PC-9 (cell line): ENCODE results near the gene BEX2. TPM values are rescaled to one million over a fixed set of nuclear protein-coding genes. Genes with fewer than 3 reads are reported as not detected.

ENCODE experiments used
- BruUV-seq: library from RNA; stranded (reverse); fragments of 400-500 nt; replicated peaks from 2 replicates; lab custom pipeline; 2021; lab: Mats Ljungman, UMichigan
- CTCF ChIA-PET: fragments of 300-600 bp; sonication (Branson Sonifier 250); formaldehyde crosslinking; loops from one replicate; lab custom pipeline; 2022; ENCODE audit warnings: antibody characterized with exemption; lab: Charles Lee
- POLR2A ChIA-PET: fragments of 300-600 bp; sonication (Branson Sonifier 250); formaldehyde crosslinking; loops from one replicate; lab custom pipeline; 2022; ENCODE audit warnings: antibody characterized with exemption; ENCODE audit not compliant: unreplicated experiment; lab: Charles Lee
- DNase-seq, 2 experiments: peaks; one replicate each; pipeline versions ENCODE4 v3.0.0 to v3.0.0-alpha.2; 2015 to 2022; ENCODE audit warnings: mixed read lengths in 1 of 2
- H2AFZ ChIP-seq: fragments of 200-600 bp; sonication (generic); 2 replicates; pipeline ENCODE4 v1.8.1; 2017; ENCODE audit warnings: antibody characterized with exemption
- H3F3A ChIP-seq: fragments of 200-600 bp; sonication (generic); 2 replicates; pipeline ENCODE4 v1.8.1; 2017; ENCODE audit warnings: antibody characterized with exemption, mild to moderate bottlenecking, low read depth; ENCODE audit not compliant: insufficient read depth
- H3K27ac ChIP-seq: fragments of 200-600 bp; sonication (generic); 2 replicates; pipeline ENCODE4 v1.6.1; 2016; ENCODE audit warnings: mixed run types
- H3K27me3 ChIP-seq: fragments of 200-600 bp; sonication (generic); 2 replicates; pipeline ENCODE4 v1.6.1; 2016; ENCODE audit warnings: low read depth, mixed run types; ENCODE audit not compliant: insufficient read depth
- H3K36me3 ChIP-seq: fragments of 200-600 bp; sonication (generic); 2 replicates; pipeline ENCODE4 v1.6.1; 2016; ENCODE audit warnings: low read depth, mixed run types
- H3K4me1 ChIP-seq: fragments of 200-600 bp; sonication (generic); replicated peaks from 2 replicates; pipeline ENCODE4 v1.6.1; 2016; ENCODE audit warnings: mixed run types; ENCODE audit not compliant: insufficient read depth
- H3K4me2 ChIP-seq: fragments of 200-600 bp; sonication (generic); 2 replicates; pipeline ENCODE4 v1.6.1; 2017; ENCODE audit warnings: mixed run types
- H3K4me3 ChIP-seq: fragments of 200-600 bp; sonication (generic); 2 replicates; pipeline ENCODE4 v1.6.1; 2016; ENCODE audit warnings: mixed run types
- H3K79me2 ChIP-seq: fragments of 200-600 bp; sonication (generic); 2 replicates; pipeline ENCODE4 v1.6.1; 2017; ENCODE audit warnings: low read depth, mixed run types
- H3K9me2 ChIP-seq: fragments of 200-600 bp; sonication (generic); 2 replicates; pipeline ENCODE4 v1.8.1; 2017; ENCODE audit warnings: mild to moderate bottlenecking; ENCODE audit not compliant: insufficient read depth
- H3K9me3 ChIP-seq: fragments of 200-600 bp; sonication (generic); 2 replicates; pipeline ENCODE4 v1.8.1; 2016; ENCODE audit warnings: low read depth; ENCODE audit not compliant: insufficient read depth
- H4K20me1 ChIP-seq: fragments of 200-600 bp; sonication (generic); 2 replicates; pipeline ENCODE4 v1.8.1; 2017; ENCODE audit not compliant: insufficient read depth
- EZH2 ChIP-seq: fragments of 200-600 bp; sonication (generic); IDR thresholded peaks from 2 replicates; pipeline ENCODE4 v1.8.0; 2017; ENCODE audit warnings: antibody characterized with exemption, low read depth
- intact Hi-C: fragments of 100-400 bp; cut with micrococcal nuclease; formaldehyde crosslinking; loops from one replicate; pipeline ENCODE4 v1.10.0; 2022; ENCODE audit not compliant: unreplicated experiment
- total RNA-seq: library from RNA; stranded (reverse); gene quantifications from 2 replicates; pipeline ENCODE4 v1.2.3, GENCODE V29; 2021
- TF ChIP-seq, protein P1 (sequence below): fragments of 200-600 bp; sonication (generic); conservative IDR thresholded peaks from 2 replicates; pipeline ENCODE4 v1.6.1; 2017; ENCODE audit warnings: mixed run types, antibody characterized with exemption, mild to moderate bottlenecking, moderate library complexity

BEX2 gene
- total RNA-seq, 1 experiment from 2014 or later: 4.7 TPM

DNA sequence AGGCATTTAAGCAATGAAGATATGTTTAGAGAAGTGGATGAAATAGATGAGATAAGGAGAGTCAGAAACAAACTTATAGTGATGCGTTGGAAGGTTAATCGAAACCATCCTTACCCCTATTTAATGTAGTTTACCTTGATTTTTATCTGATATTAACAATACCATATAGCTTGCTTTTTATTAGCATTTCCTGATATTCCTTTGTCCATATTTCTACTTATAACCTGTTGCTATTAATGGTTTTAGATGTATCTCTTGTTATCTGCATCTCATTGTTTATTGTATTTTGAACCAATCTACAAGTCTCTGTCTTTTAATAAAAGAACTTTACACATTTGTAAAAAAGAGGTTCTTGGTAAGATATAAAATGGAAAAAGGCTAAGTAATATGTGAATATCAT, 47.1 kb upstream of the BEX2 start:
- Histone ChIP-seq H2AFZ (no peak overlapping the region), H3K27ac (no peak overlapping the region), H3K4me3 (peak overlapping the region; percentile 72; the same call in 1 of the 2 replicates), H3K27me3 (no peaks in the 10 kb centered on the region), H3K9me2 (no peaks in the 10 kb centered on the region), H4K20me1 (no peaks in the 10 kb centered on the region), H3K79me2 (peaks cover 7% of the 10 kb centered on the region; the same call in 1 of the 2 replicates), H3K36me3 (no peaks in the 10 kb centered on the region), H3K4me2 (peak overlapping the region; percentile 88), H3K4me1 (peaks cover 24% of the 10 kb centered on the region), H3K9me3 (no peaks in the 10 kb centered on the region), H3F3A (no peaks in the 10 kb centered on the region)
- intact Hi-C loops: no loop called here
- TF ChIP-seq, protein P1, sequence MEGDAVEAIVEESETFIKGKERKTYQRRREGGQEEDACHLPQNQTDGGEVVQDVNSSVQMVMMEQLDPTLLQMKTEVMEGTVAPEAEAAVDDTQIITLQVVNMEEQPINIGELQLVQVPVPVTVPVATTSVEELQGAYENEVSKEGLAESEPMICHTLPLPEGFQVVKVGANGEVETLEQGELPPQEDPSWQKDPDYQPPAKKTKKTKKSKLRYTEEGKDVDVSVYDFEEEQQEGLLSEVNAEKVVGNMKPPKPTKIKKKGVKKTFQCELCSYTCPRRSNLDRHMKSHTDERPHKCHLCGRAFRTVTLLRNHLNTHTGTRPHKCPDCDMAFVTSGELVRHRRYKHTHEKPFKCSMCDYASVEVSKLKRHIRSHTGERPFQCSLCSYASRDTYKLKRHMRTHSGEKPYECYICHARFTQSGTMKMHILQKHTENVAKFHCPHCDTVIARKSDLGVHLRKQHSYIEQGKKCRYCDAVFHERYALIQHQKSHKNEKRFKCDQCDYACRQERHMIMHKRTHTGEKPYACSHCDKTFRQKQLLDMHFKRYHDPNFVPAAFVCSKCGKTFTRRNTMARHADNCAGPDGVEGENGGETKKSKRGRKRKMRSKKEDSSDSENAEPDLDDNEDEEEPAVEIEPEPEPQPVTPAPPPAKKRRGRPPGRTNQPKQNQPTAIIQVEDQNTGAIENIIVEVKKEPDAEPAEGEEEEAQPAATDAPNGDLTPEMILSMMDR: no peak
- no peak for TF ChIP-seq EZH2
- no TSS peak for BruUV-seq
- ChIA-PET CTCF (no interaction called here), POLR2A (no interaction called here)
- DNase-seq: no peak

DNA sequence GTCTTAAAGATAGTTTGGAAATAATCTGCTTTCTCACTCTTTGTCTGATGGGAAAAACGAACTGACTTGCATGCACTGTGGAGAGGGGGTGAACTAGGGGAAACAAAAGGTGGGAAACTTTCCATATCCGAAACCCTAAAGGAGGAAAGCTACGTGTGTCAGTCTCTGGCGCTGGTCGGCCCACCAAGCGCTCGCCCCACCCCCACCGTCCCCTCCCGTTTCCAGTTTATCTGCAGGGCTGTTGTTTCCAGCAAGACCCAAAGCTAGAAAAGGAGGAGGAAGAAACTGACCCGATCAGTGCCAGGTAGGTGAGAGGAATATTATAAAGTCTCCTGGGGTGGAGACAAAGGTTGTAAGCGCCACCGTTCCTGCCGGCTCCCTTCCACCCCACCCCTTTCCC, 46.1 kb upstream of the BEX2 start:
- H3K4me1 ChIP-seq: peaks cover 14% of the 10 kb centered on the region; the same call in 1 of the 2 replicates
- TSS peak; percentile 88 for BruUV-seq
- peak overlapping the region; percentile 88 for H3K4me2 ChIP-seq
- peak overlapping the region; percentile 91 for H2AFZ ChIP-seq
- TF ChIP-seq, protein P1: no peak
- TF ChIP-seq EZH2: no peak
- no peaks in the 10 kb centered on the region for H3K9me3 ChIP-seq
- H3F3A ChIP-seq: no peaks in the 10 kb centered on the region
- intact Hi-C loops: no loop called here
- ChIA-PET CTCF (no interaction called here), POLR2A (interaction anchor here (0.7 kb wide), 3 partner anchors 14 to 1939 kb away, joined by 4 to 10 read pairs (median 6); no protein-coding TSS in a partner anchor)
- no peaks in the 10 kb centered on the region for H3K9me2 ChIP-seq
- H3K27me3 ChIP-seq: no peaks in the 10 kb centered on the region
- H4K20me1 ChIP-seq: no peaks in the 10 kb centered on the region
- no peaks in the 10 kb centered on the region for H3K36me3 ChIP-seq
- H3K27ac ChIP-seq: 0 out of 2 replicates have a peak overlapping the region, but pooled peaks have one; percentile 9
- peak overlapping the region; percentile 72 for H3K4me3 ChIP-seq
- DNase-seq: no peak
- H3K79me2 ChIP-seq: peaks cover 7% of the 10 kb centered on the region; the same call in 1 of the 2 replicates

DNA sequence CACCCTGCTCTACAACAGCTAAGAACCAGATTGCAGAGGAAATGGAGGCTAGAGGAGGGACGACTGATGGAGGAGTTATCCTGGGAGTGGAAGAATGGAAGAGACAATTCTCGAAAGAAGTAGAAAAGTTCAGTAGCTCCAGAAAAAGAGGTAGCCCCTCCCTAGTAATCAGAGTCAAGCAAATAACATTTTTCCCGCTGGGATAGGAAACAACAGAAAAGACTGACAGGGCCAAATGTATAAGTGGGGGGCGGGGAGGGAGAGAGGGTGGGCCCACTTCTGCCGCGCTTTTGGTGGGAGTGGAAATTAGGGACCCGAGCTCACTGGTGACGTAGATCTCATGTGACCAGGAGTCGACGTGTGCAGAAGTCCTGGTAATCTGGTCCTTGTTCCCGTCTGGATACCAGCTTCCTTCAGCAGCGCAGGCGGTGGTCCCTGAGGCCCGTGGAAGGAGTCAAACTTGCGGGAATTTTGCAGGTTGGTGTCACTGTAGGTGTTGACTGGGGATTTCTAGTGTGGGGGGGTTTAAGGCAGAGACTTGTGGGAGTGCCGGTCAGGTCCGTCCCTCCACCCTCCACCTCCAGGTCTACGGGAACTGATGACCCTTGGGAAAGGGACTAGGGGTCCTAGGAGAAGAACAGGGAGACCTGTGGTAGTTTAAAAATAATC, 45.5 kb upstream of the BEX2 start, which contains the start of gene TCEAL9:
Gene TCEAL9, plus strand, starts transcription at position 377 of the 669 bp plus-strand sequence. CDS start 1,179 bp downstream, outside the sequence.
- no peaks in the 10 kb centered on the region for H3K27me3 ChIP-seq
- intact Hi-C loops: no loop called here

More for the DNA sequence above, 45.5 kb upstream of the BEX2 start, which contains the start of gene TCEAL9:
- peak in 1 of 2 experiments; percentile 40 for DNase-seq
- Histone ChIP-seq H3K4me3 (peak within 1 kb of the TSS; percentile 72), H3K36me3 (no peaks in the 10 kb centered on the region), H3K9me2 (no peaks in the 10 kb centered on the region), H2AFZ (peak within 1 kb of the TSS; percentile 91), H3K4me2 (peak within 1 kb of the TSS; percentile 88), H3F3A (no peaks in the 10 kb centered on the region), H3K79me2 (peaks cover 7% of the 10 kb centered on the region; the same call in 1 of the 2 replicates), H3K27ac (0 out of 2 replicates have a peak within 1 kb of the TSS, but pooled peaks have one; percentile 9), H3K4me1 (peaks cover 14% of the 10 kb centered on the region; the same call in 1 of the 2 replicates), H4K20me1 (no peaks in the 10 kb centered on the region), H3K9me3 (no peaks in the 10 kb centered on the region)
- ChIA-PET CTCF (no interaction called here), POLR2A (interaction anchor here (0.5 to 0.7 kb wide), 2 partner anchors 15 to 331 kb away, joined by 4 read pairs; no protein-coding TSS in a partner anchor)
- TF ChIP-seq, protein P1: no peak
- TF ChIP-seq EZH2: no peak
- no TSS peak for BruUV-seq
